Measurements from ENCODE around the gene IL17D.

DNA sequence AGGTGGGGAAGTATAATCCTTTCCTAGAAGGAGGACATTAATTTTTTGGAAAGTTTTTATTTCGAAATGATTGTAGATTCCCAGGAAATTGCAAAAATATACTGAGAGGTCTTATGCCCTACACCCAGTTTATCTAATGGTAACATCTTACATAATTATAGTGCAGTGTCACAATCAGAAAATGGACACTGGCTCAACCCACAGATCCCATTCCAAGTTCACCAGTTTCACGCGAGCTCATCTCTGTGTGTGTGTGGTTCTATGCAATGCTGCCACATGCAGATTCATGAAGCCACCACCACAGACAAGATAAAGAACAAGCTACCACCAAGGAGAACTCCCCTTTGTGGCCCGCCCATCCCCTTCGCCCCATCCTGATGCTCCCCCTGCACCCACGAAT, 24.4 kb downstream of the IL17D start:
- TF ChIP-seq, protein P1, sequence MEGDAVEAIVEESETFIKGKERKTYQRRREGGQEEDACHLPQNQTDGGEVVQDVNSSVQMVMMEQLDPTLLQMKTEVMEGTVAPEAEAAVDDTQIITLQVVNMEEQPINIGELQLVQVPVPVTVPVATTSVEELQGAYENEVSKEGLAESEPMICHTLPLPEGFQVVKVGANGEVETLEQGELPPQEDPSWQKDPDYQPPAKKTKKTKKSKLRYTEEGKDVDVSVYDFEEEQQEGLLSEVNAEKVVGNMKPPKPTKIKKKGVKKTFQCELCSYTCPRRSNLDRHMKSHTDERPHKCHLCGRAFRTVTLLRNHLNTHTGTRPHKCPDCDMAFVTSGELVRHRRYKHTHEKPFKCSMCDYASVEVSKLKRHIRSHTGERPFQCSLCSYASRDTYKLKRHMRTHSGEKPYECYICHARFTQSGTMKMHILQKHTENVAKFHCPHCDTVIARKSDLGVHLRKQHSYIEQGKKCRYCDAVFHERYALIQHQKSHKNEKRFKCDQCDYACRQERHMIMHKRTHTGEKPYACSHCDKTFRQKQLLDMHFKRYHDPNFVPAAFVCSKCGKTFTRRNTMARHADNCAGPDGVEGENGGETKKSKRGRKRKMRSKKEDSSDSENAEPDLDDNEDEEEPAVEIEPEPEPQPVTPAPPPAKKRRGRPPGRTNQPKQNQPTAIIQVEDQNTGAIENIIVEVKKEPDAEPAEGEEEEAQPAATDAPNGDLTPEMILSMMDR (IDR thresholded peaks at IDR 0.05; ENCODE audit: extremely low read depth in 1 of 2, insufficient read depth in 1 of 2, low read depth in 1 of 2, low read length in 2 of 2) = no peak
- TF ChIP-seq POLR2A (IDR thresholded peaks at IDR 0.05; ENCODE audit: low read depth, low read length) (no peak), GATA2 (IDR thresholded peaks at IDR 0.05; ENCODE audit: insufficient read depth, insufficient read length, low read depth, low read length) (no peak), POLR2AphosphoS5 (IDR thresholded peaks at IDR 0.05; ENCODE audit: insufficient read depth, low read depth, low read length) (no peak)
- TF ChIP-seq, protein P2, sequence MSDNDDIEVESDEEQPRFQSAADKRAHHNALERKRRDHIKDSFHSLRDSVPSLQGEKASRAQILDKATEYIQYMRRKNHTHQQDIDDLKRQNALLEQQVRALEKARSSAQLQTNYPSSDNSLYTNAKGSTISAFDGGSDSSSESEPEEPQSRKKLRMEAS (IDR thresholded peaks at IDR 0.05; ENCODE audit: insufficient read depth, insufficient read length) = no peak
